ENCODE data around the gene IL24.

IL24 gene

GRCh38 chr1:206905295-206906164, 8.3 kb downstream of the IL24 start:
- no peak for DNase-seq

GRCh38 chr1:206907304-206907991, 10.2 kb downstream of the IL24 start:
- no peak for DNase-seq

- no peak for DNase-seq
Observed at GRCh38 chr1:206908038-206908437, 10.8 kb downstream of the IL24 start.

DNA sequence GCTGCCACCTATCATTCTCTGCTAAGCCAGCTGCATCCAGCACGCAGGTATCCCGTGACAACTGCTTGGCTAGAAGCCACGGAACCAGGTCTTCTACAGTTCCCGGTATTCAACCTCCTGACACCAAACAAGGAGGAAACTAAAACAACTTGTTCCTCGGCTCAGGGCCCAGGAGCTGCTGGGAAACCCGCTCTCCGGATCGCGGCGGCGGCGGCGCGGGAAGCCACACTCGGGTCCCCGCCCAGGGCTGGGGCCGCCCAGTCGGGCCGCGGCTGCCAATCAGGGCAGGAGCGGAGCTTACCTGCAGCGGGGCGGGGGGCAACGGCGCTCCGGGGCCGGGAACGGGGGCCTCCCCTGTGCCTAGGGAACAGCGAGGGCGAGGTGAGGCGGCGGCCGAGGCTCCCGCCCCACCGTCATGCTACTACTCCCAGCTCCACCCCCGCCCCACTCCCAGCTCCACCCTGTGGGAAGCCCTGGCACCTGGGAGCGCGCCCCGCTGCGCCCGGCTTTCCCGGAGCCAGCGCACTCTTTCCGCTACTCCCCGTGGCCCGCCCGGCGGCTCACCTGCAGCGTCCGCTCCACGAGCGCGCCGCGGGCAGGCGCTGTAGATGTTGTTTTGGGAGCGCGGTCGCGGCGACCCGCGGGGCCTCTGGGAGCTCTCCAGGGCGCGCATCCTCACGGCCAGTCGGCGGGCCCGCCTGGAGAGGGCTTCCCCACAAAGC, 12.1 kb downstream of the IL24 start:
- DNase-seq, result peak; percentile 48

GRCh38 chr1:206909883-206910318, 12.7 kb downstream of the IL24 start:
- DNase-seq, result no peak

GRCh38 chr1:206911064-206911663, 13.9 kb downstream of the IL24 start:
- DNase-seq, result peak; percentile 69

DNA sequence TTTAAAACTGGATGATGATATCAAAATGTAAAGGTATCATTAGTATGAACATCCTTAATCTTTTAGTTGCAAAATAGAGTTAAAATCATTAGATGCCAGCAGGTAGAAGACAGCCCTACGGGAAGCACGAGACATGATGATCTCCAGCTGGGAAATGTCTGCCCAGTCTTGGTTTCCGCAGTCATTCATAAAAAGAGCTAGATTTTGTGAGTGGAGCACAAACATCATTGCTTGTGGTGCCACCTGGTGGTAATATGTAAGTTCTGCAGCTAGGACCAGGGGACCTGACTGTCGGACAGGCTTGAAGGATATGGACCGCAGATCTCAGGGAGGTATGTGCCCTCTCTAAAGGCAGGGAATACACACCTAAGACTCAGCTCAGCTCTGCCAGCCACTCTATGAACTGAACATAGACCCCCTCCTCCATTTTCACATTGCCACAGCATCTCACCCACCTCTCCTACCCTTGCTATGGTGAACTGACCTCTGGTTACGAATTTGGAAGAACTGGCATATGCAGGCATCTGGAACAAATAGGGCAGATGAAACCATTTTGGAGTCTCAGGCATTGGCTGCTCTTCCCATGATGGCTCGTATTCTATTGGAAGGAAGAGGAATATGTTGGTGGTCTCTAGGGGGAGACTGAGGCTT, 15.3 kb downstream of the IL24 start:
- peak; percentile 79 for DNase-seq

- DNase-seq, result no peak
Observed at GRCh38 chr1:206913766-206914537, 16.7 kb downstream of the IL24 start.

DNA sequence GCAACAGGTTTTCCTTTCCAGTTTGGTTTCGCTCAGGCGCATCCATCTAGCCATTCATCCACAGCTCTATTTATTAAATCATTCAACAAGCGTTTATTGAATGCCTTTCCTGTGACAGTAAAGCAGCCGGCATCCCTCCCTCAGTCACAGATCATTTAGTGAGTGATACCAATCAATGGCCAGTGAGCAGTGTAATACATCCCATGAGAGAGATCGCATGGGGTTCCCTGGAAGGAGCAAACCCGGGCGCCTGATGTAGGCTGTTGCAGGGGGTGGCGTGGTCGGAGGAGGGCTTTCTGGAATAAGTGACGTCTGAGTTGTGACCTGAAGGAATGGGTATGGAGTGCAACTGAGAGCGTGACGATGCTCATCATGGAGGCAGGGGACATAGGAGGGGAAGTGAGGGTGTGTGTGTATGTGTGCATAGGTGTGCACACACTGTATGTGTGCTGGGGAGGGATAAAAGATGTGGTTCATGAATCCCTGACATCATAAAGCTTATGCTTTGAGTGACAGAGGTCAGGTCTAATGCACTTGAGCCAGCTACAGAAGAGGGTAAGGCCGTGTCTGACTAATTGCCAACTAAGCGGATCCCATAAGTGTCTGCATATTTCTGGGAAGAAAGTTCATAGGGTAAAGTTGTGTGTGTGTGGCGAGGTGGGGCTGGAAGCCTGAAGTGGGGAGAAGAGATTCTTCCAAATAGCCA, 17.9 kb downstream of the IL24 start:
- no peak for DNase-seq

DNA sequence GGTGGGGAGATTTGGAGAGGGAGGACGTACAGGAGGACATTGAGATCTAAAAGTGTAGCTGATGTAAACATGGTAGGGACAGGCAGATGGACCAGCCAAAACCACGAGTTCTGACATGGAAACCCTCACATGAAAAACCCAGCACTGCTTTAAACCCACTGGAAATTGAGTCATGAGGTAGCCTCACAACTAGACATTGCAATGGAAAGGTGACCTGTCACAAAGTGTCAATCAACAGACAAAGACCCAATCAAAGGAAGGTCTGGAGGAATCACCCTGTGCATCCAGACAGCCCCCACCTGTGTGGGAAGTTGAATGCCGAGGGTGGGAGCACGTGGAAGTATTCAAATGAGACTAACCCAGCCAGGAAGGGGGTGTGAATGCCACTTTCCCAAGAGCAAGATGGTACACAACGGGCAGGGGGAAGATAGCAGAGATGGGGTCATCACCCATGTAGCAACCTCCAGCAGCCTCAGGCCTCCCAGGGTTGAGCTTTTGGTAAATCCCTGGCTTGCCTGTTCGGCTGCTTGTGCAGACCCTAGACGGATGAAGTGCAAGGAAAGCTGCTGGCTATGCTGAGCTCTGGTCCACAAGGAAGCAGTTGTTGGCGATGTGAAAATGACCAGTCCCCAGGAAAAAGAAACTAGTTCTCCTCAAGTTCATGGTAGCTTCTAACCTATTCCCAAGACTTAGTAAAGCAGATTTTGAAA, 18.9 kb downstream of the IL24 start:
- DNase-seq, result no peak

DNA sequence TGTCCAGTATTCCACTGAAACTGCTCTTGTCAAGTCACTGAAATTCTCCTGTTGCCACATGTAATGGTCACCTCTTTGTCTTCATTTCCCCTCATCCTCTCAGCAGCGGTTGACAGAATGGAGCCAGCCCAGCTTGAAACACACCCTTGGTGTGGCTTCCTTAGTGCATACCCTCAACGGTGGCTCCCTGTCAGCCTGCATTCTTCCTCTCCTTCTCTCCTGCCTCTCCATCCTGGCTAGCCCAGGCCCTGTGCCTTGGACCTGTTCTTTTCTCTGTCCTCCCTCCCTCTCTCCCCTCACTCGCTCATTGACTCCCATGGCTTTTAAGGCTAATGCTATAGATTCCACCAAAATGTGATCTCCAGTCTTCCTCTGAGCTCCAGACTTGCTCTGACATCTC, 20.8 kb downstream of the IL24 start:
- no peak for DNase-seq

DNA sequence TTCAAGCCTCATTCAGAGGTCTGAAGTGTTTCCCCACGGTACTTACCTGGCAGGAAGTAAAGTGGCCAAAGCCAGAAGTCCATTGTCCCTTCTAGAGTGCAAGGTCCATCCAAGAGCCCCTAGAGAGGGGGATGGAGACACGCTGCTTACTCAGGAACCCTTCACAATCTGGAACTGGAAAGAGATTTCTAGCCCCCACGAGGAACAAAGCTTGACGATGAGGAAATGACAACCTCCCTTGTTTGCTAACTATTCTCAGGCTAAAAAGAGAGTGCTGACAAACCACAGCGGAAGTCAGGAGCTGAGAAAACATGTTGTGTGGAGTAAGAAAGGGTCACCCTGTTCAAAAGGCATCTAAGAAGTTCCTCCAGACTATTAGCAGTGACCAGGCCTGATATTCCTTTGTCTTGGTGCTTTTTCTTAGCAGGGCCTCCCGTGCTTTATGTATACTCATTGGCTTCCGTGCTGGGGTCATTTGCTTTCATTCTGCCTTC, 24.6 kb downstream of the IL24 start, which contains the start of gene FCMR:
FCMR (minus strand) TSS at position 170 of the 494 bp plus-strand sequence; CDS start at position 83, 87 bp downstream.
- DNase-seq, result peak; percentile 76

GRCh38 chr1:206922524-206922923, 25.3 kb downstream of the IL24 start:
- DNase-seq, result no peak

GRCh38 chr1:206923009-206923960, 26.0 kb downstream of the IL24 start:
- peak; percentile 82 for DNase-seq

DNA sequence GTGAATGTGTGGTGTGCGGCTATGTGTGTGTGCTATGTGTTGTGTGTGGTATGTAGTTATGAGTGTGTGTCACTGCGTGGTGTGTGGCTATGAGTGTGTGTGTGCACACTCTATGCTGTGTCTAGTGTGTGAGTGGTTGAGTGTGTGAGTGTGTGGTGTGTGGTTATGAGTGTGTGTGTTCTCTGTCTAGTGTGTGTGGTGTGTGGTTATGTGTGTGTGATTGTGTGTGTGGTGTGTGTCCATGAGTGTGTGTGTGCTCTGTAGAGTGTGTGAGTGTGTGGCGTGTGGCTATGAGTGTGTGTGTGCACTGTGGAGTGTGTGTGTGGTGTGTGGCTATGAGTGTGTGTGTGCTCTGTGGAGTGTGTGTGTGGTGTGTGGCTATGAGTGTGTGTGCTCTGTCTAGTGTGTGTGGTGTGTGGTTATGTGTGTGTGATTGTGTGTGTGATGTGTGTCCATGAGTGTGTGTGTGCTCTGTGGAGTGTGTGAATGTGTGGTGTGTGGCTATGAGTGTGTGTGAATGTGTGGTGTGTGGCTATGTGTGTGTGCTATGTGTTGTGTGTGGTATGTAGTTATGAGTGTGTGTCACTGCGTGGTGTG, 26.8 kb downstream of the IL24 start:
- DNase-seq, result peak; percentile 30

DNA sequence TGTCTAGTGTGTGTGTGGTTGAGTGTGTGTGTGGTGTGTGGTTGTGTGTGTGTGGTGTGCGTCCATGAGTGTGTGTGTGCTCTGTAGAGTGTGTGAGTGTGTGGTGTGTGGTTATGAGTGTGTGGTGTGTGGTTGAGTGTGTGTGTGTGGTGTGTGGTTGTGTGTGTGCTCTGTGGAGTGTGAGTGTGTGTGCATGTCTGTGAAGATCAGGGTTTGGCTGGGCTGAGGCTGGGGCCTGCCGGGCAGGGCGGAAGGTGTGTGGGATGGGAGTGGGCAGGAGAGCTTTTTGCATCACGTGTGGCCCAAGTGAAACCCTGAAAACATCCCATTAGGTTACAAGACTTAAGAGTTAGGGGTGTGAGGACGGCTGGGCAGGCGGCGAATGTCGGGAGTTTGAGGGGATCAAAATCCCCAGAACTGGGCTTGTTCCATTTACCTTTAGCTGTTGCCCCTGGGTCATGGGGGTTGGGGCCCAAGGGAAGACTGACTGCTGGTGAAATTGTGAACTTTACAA, 27.4 kb downstream of the IL24 start:
- DNase-seq, result peak; percentile 50

GRCh38 chr1:206925106-206925736, 28.0 kb downstream of the IL24 start:
- DNase-seq, result peak; percentile 76

DNA sequence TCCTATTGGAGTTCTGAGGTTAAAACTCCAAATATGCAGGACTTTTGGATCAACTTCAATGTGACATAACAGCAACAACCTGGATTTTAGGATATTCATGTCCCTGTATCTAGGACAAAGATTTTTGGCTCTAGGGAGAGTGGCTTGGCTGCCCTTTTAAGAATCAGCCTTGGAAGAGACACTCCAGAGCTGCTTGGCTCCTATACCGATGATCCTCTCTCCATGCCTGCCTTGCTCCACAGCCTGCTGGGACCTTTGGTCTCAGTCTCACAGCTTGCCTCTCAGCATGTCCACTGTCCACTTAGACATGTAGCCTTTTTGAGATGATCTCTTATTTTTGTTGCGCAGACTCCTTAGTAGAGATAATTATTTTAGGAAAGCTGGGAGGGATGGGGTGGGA, 29.0 kb downstream of the IL24 start:
- DNase-seq, result no peak

Data from CD4-positive, alpha-beta T cell treated with Interleukin-12 subunit alpha and Interleukin-12 subunit beta, for 1 hour (primary cell).